Measurements from ENCODE around the gene ZNF559.

DNA sequence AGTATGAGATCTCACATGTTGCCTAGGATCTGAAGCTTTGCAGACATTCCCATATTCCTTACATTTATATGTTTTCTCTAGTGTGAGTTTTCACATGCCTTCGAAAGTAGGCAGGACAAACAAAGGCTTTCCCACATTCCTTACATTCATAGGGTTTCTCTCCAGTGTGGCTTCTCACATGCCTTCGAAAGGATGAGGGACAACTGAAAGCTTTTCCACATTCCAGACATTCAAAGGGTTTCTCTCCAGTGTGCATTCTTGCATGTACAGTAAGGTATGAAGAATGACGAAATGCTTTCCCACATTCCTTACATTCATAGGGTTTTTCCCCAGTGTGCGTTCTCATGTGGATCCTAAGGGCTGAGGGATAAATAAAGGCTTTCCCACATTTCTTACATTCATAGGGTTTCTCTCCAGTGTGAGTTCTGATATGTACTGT is 28.5 kb upstream of the ZNF559 start:
- TF ChIP-seq, protein P1, sequence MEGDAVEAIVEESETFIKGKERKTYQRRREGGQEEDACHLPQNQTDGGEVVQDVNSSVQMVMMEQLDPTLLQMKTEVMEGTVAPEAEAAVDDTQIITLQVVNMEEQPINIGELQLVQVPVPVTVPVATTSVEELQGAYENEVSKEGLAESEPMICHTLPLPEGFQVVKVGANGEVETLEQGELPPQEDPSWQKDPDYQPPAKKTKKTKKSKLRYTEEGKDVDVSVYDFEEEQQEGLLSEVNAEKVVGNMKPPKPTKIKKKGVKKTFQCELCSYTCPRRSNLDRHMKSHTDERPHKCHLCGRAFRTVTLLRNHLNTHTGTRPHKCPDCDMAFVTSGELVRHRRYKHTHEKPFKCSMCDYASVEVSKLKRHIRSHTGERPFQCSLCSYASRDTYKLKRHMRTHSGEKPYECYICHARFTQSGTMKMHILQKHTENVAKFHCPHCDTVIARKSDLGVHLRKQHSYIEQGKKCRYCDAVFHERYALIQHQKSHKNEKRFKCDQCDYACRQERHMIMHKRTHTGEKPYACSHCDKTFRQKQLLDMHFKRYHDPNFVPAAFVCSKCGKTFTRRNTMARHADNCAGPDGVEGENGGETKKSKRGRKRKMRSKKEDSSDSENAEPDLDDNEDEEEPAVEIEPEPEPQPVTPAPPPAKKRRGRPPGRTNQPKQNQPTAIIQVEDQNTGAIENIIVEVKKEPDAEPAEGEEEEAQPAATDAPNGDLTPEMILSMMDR (IDR thresholded peaks at IDR 0.05) = no peak
- TF ChIP-seq EZH2 (IDR thresholded peaks at IDR 0.05; ENCODE audit: borderline replicate concordance, insufficient read depth, low read depth, low read length, poor library complexity, severe bottlenecking) = no peak

All from B cell (primary cell).